OCI-LY1 (cell line): ENCODE results near the gene IGFBP2.

Experiments
- H2AFZ ChIP-seq: fragments of 200-600 bp; sonication (generic), shearing (Covaris generic); 2 replicates; pipeline ENCODE4 v1.6.0; 2014; ENCODE audit warnings: antibody characterized with exemption, mild to moderate bottlenecking, low read length
- H3F3A ChIP-seq: fragments of 200-600 bp; sonication (generic), shearing (Covaris generic); 2 replicates; pipeline ENCODE4 v1.6.0; 2014; ENCODE audit warnings: mild to moderate bottlenecking, antibody characterized with exemption, low read length, moderate library complexity; ENCODE audit not compliant: insufficient read depth
- H3K27ac ChIP-seq: fragments of 200-600 bp; sonication (generic); 2 replicates; pipeline ENCODE4 v1.5.1; 2014; ENCODE audit warnings: low read length, mixed run types, mild to moderate bottlenecking, low read depth; ENCODE audit not compliant: poor library complexity, severe bottlenecking
- H3K27me3 ChIP-seq: fragments of 200-600 bp; sonication (generic); 2 replicates; pipeline ENCODE4 v1.6.0; 2014; ENCODE audit warnings: antibody characterized with exemption, mild to moderate bottlenecking, low read length, moderate library complexity; ENCODE audit not compliant: insufficient read depth
- H3K36me3 ChIP-seq: fragments of 200-600 bp; sonication (generic); 2 replicates; pipeline ENCODE4 v1.6.1; 2014; ENCODE audit warnings: mild to moderate bottlenecking, antibody characterized with exemption, low read length, moderate library complexity, mixed read lengths; ENCODE audit not compliant: insufficient read depth
- H3K4me1 ChIP-seq: fragments of 200-600 bp; sonication (generic); 2 replicates; pipeline ENCODE4 v1.5.1; 2014; ENCODE audit warnings: mild to moderate bottlenecking, low read length, moderate library complexity; ENCODE audit not compliant: insufficient read depth, severe bottlenecking
- H3K4me2 ChIP-seq: fragments of 200-600 bp; sonication (generic), shearing (Covaris generic); 2 replicates; pipeline ENCODE4 v1.6.1; 2014; ENCODE audit warnings: low read length
- H3K4me3 ChIP-seq: fragments of 200-600 bp; sonication (generic); 2 replicates; pipeline ENCODE4 v1.5.1; 2014; ENCODE audit warnings: low read length, low read depth, mild to moderate bottlenecking, mixed read lengths; ENCODE audit not compliant: poor library complexity, severe bottlenecking
- H3K79me2 ChIP-seq: fragments of 200-600 bp; shearing (Covaris generic); 2 replicates; pipeline ENCODE4 v1.6.1; 2016; ENCODE audit warnings: mixed run types, low read length, mixed read lengths; ENCODE audit not compliant: insufficient read depth
- H3K9ac ChIP-seq: fragments of 200-600 bp; sonication (generic), shearing (Covaris generic); 2 replicates; pipeline ENCODE4 v1.6.1; 2014; ENCODE audit warnings: mild to moderate bottlenecking, low read length, mixed read lengths
- H3K9me2 ChIP-seq: fragments of 200-600 bp; sonication (generic), shearing (Covaris generic); 2 replicates; pipeline ENCODE4 v1.6.1; 2014; ENCODE audit warnings: low read depth, mild to moderate bottlenecking, low read length, mixed read lengths
- H3K9me3 ChIP-seq: fragments of 200-600 bp; shearing (Covaris generic); 2 replicates; pipeline ENCODE4 v1.6.1; 2014; ENCODE audit warnings: low read length, mixed read lengths
- H4K20me1 ChIP-seq: fragments of 200-600 bp; sonication (generic), shearing (Covaris generic); 2 replicates; pipeline ENCODE4 v1.6.0; 2016; ENCODE audit warnings: mild to moderate bottlenecking, low read length; ENCODE audit not compliant: insufficient read depth
- EZH2 ChIP-seq: fragments of 200-600 bp; sonication (generic), shearing (Covaris generic); IDR thresholded peaks from 2 replicates; pipeline ENCODE4 v1.8.0; 2017; ENCODE audit warnings: borderline replicate concordance, mixed run types, mild to moderate bottlenecking, antibody characterized with exemption, low read length, moderate library complexity, mixed read lengths
- TF ChIP-seq, protein P1 (sequence below): fragments of 200-600 bp; sonication (generic), shearing (Covaris generic); IDR thresholded peaks from 2 replicates; pipeline ENCODE4 v1.5.1; 2017; ENCODE audit warnings: mild to moderate bottlenecking, antibody characterized with exemption, low read length, moderate library complexity, mixed read lengths

Gene IGFBP2

DNA sequence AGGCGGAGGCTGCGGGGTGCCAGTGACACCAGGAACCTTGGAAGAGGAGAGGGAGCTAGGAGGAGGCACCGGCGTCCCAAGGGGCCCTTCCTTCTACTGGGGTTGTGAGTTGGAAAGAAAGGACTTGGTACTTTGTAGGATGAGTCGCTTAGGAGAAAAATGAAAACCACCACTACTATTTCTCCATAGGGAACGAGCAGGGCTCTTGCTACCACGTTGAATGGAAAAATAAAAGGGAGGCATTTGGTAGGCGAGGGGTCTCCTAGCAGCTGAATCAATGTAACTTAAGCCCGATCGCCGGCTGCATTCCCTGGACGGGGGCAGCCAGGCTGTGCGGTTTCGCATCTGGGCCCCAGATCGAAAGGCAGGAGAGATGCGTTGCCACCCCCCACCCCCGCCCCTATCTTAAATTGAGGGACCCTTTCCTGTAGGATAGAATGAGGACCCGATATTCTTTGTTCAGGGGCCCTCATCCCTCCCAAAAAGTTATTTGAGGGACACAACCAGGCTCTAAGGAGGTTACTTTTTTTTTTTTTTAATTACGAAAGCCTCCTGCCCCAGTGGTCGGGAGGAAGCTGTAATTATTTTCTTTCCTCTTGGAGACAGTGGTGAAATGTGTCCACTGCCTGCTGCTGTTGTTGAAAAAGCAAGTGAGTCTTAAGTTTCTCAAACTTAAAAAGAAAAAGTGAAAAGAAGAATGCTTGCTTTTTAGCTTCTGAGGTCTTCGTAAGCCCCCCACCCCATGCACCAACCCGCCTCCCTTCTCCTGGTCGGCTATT is 1.3 kb downstream of the IGFBP2 start:
- no peak overlapping the region for H3K27ac ChIP-seq
- no peaks in the 10 kb centered on the region for H3K36me3 ChIP-seq
- TF ChIP-seq, protein P1, sequence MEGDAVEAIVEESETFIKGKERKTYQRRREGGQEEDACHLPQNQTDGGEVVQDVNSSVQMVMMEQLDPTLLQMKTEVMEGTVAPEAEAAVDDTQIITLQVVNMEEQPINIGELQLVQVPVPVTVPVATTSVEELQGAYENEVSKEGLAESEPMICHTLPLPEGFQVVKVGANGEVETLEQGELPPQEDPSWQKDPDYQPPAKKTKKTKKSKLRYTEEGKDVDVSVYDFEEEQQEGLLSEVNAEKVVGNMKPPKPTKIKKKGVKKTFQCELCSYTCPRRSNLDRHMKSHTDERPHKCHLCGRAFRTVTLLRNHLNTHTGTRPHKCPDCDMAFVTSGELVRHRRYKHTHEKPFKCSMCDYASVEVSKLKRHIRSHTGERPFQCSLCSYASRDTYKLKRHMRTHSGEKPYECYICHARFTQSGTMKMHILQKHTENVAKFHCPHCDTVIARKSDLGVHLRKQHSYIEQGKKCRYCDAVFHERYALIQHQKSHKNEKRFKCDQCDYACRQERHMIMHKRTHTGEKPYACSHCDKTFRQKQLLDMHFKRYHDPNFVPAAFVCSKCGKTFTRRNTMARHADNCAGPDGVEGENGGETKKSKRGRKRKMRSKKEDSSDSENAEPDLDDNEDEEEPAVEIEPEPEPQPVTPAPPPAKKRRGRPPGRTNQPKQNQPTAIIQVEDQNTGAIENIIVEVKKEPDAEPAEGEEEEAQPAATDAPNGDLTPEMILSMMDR = no peak
- no peak for TF ChIP-seq EZH2
- no peaks in the 10 kb centered on the region for H3K79me2 ChIP-seq
- no peaks in the 10 kb centered on the region for H3K27me3 ChIP-seq
- no peaks in the 10 kb centered on the region for H3K9me3 ChIP-seq
- no peaks in the 10 kb centered on the region for H4K20me1 ChIP-seq
- no peaks in the 10 kb centered on the region for H3K9me2 ChIP-seq
- H3K4me1 ChIP-seq = no peaks in the 10 kb centered on the region
- H2AFZ ChIP-seq = no peak overlapping the region
- H3K4me2 ChIP-seq = no peak overlapping the region
- no peaks in the 10 kb centered on the region for H3F3A ChIP-seq
- H3K4me3 ChIP-seq = no peak overlapping the region
- no peak overlapping the region for H3K9ac ChIP-seq

DNA sequence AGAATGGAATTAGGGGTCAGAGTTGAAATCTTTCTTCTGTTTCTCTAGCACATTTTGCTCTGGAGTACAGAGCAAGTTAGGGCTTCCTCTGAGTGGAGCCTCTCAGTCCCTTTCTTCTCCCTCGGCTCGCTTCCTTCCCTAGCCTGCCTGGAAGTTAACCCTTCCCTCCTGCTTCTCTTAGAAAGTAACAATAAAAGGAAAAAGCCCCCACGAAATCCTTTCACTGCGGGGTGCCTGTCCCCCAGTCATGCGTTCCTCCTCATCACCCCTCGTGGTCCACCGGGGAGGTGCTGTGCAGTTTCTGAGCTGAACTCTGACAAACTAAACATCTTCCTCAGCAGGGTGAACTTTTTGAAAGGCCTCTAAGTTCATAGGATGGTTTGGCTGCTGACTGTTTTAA is 2.0 kb downstream of the IGFBP2 start:
- H3K9ac ChIP-seq = no peak overlapping the region
- H3K79me2 ChIP-seq = no peaks in the 10 kb centered on the region
- H3K9me3 ChIP-seq = no peaks in the 10 kb centered on the region
- no peak for TF ChIP-seq EZH2
- TF ChIP-seq, protein P1 = no peak
- no peaks in the 10 kb centered on the region for H3K27me3 ChIP-seq
- no peaks in the 10 kb centered on the region for H4K20me1 ChIP-seq
- H3F3A ChIP-seq = no peaks in the 10 kb centered on the region
- no peak overlapping the region for H3K4me2 ChIP-seq
- no peaks in the 10 kb centered on the region for H3K4me1 ChIP-seq
- H3K4me3 ChIP-seq = no peak overlapping the region
- H3K27ac ChIP-seq = no peak overlapping the region
- no peak overlapping the region for H2AFZ ChIP-seq
- H3K9me2 ChIP-seq = no peaks in the 10 kb centered on the region
- H3K36me3 ChIP-seq = no peaks in the 10 kb centered on the region

DNA sequence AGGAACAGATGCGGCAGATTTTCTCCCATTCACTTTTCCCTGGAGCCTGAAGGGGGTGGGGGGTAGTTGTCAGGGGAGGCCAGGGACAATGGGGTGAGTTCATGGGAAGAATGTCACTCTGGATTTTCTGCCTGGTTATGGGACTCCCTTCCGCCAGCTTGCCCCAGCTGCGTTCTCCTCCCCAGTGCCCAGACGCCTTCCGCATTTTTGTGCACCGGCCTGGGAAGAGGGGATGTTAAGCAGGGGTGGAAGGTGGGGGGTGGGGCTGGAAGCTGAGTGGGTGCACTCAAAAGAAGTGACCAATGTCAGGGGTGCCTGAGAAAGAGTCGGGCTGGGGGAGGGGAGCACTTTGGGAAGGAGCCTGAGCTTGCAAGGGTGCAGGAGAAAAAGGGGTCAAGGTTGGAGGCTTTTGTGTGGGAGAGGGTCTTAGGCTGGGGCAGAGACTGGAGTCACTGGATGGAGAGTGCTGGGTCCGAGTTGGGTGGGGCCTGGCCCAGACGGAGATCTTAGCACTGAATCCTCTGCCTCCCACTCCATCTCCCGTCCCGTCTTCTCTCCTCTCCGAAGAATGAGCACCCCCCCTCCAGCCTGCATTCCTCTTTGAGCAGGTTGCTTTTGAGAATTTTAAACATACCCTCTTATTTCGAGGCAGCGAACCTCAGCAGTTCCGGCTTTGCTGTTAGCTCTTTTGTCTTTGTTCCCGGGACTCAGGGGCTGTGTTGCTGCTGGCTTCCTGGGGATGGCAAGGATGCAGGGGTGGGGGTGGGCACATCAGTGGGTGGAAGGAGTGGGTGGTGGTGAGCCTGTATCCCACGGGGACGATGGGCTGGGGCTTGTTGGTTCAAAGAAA is 2.7 kb downstream of the IGFBP2 start:
- H3K27ac ChIP-seq = no peak overlapping the region
- no peak overlapping the region for H3K4me3 ChIP-seq
- H3K9me2 ChIP-seq = no peaks in the 10 kb centered on the region
- TF ChIP-seq, protein P1 = no peak
- no peak for TF ChIP-seq EZH2
- H3F3A ChIP-seq = no peaks in the 10 kb centered on the region
- no peaks in the 10 kb centered on the region for H3K79me2 ChIP-seq
- H3K27me3 ChIP-seq = no peaks in the 10 kb centered on the region
- no peaks in the 10 kb centered on the region for H3K9me3 ChIP-seq
- H3K4me2 ChIP-seq = no peak overlapping the region
- no peaks in the 10 kb centered on the region for H3K4me1 ChIP-seq
- no peaks in the 10 kb centered on the region for H3K36me3 ChIP-seq
- H3K9ac ChIP-seq = no peak overlapping the region
- H4K20me1 ChIP-seq = no peaks in the 10 kb centered on the region
- H2AFZ ChIP-seq = no peak overlapping the region
